Measurements from ENCODE around the gene ADAMTS9. TPM values are rescaled to one million over a fixed set of nuclear protein-coding genes. Genes with fewer than 3 reads are reported as not detected.

ADAMTS9 gene
- total and polyA plus RNA-seq, 2 experiments from 2014 or later, result 0.31 to 0.81 TPM

DNA sequence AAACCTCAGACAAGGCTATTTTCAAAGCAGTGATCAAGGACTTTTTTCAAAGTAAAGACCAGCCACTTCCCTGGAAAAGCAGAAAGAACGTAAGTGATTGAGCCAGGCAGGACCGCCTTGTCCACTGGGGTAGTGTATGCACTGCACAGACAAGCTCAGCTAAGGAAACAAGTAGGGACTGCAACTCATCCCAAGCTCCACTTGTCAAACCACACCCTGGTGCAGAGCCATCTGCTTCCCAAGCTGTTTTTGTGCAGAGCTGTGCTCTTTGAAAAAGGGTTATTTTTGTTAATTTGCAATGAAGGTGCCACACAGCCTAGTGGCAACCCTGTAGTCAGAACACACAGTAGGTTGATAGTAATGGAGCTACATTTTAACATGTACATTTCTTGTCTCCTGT lies 193.3 kb downstream of the ADAMTS9 start (continued):
- TF ChIP-seq, protein P1, sequence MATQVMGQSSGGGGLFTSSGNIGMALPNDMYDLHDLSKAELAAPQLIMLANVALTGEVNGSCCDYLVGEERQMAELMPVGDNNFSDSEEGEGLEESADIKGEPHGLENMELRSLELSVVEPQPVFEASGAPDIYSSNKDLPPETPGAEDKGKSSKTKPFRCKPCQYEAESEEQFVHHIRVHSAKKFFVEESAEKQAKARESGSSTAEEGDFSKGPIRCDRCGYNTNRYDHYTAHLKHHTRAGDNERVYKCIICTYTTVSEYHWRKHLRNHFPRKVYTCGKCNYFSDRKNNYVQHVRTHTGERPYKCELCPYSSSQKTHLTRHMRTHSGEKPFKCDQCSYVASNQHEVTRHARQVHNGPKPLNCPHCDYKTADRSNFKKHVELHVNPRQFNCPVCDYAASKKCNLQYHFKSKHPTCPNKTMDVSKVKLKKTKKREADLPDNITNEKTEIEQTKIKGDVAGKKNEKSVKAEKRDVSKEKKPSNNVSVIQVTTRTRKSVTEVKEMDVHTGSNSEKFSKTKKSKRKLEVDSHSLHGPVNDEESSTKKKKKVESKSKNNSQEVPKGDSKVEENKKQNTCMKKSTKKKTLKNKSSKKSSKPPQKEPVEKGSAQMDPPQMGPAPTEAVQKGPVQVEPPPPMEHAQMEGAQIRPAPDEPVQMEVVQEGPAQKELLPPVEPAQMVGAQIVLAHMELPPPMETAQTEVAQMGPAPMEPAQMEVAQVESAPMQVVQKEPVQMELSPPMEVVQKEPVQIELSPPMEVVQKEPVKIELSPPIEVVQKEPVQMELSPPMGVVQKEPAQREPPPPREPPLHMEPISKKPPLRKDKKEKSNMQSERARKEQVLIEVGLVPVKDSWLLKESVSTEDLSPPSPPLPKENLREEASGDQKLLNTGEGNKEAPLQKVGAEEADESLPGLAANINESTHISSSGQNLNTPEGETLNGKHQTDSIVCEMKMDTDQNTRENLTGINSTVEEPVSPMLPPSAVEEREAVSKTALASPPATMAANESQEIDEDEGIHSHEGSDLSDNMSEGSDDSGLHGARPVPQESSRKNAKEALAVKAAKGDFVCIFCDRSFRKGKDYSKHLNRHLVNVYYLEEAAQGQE (IDR thresholded peaks at IDR 0.05; ENCODE audit: unreplicated experiment), result no peak
- no peak for TF ChIP-seq STAT1 (IDR thresholded peaks at IDR 0.05; ENCODE audit: unreplicated experiment)
- TF ChIP-seq POLR2AphosphoS5 (IDR thresholded peaks at IDR 0.05; ENCODE audit: low read depth), result no peak

DNA sequence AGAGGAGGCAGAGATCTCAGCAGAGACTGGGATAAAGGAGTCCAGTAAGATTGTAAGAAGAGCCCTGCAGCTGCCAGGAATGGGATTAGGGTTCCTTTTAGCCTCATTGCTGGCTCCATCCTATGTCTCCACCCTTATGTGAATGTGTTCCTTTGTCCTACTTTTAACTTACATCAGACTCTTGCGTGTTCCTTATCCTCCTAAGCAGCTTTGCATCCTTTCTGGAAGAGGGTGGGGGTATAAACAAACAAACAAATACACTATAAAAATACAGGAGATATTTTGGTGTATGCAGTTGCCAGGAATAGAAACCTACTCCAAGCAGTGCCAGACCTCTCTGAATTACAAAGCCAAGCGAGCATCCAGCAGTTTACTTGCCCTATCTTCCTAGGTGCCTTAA lies 194.7 kb downstream of the ADAMTS9 start:
- Histone ChIP-seq H3K9me2 (ENCODE audit: insufficient read depth) (no peaks in the 10 kb centered on the region), H2AFZ (no peak overlapping the region), H3K4me1 (ENCODE audit: insufficient read depth) (peaks cover 31% of the 10 kb centered on the region), H3K36me3 (ENCODE audit: insufficient read depth) (no peaks in the 10 kb centered on the region), H3K79me2 (replicated peaks; ENCODE audit: insufficient read depth) (no peaks in the 10 kb centered on the region), H3K27me3 (ENCODE audit: insufficient read depth) (peaks cover 13% of the 10 kb centered on the region; the same call in 1 of the 2 replicates), H3K4me3 (no peak overlapping the region), H4K20me1 (replicated peaks; ENCODE audit: insufficient read depth) (no peaks in the 10 kb centered on the region), H3K4me2 (no peak overlapping the region), H3K27ac (ENCODE audit: low read depth) (no peak overlapping the region), H3F3A (replicated peaks; ENCODE audit: low read depth) (no peaks in the 10 kb centered on the region)
- peaks cover 12% of the 10 kb centered on the region for H3K27me3 Mint-ChIP-seq (ENCODE audit: insufficient read depth, low read depth, poor library complexity)
- H3K27ac Mint-ChIP-seq, result no peak overlapping the region
- H3K4me3 Mint-ChIP-seq, result no peak overlapping the region
- DNase-seq (ENCODE audit: low spot score), result no peak
- H3K36me3 Mint-ChIP-seq (ENCODE audit: low read depth), result no peaks in the 10 kb centered on the region
- H3K9me3 Mint-ChIP-seq, result no peaks in the 10 kb centered on the region
- peaks cover 37% of the 10 kb centered on the region for H3K4me1 Mint-ChIP-seq
- ATAC-seq, result no peak
- TF ChIP-seq EZH2phosphoT487 (IDR thresholded peaks at IDR 0.05; ENCODE audit: unreplicated experiment) (no peak), NANOG (IDR thresholded peaks at IDR 0.05; ENCODE audit: borderline replicate concordance) (no peak), POLR2AphosphoS5 (IDR thresholded peaks at IDR 0.05; ENCODE audit: low read depth) (no peak), CREB1 (CRISPR knock-in tag; IDR thresholded peaks at IDR 0.05; ENCODE audit: low read depth) (no peak), STAT1 (IDR thresholded peaks at IDR 0.05; ENCODE audit: unreplicated experiment) (no peak), ZNF331 (CRISPR knock-in tag; IDR thresholded peaks at IDR 0.05; ENCODE audit: low read depth) (no peak), EZH2 (IDR thresholded peaks at IDR 0.05; ENCODE audit: low read depth, unreplicated experiment) (no peak), JUNB (IDR thresholded peaks at IDR 0.05; ENCODE audit: unreplicated experiment) (no peak), ZNF114 (CRISPR knock-in tag; IDR thresholded peaks at IDR 0.05) (no peak)
- TF ChIP-seq, protein P2, sequence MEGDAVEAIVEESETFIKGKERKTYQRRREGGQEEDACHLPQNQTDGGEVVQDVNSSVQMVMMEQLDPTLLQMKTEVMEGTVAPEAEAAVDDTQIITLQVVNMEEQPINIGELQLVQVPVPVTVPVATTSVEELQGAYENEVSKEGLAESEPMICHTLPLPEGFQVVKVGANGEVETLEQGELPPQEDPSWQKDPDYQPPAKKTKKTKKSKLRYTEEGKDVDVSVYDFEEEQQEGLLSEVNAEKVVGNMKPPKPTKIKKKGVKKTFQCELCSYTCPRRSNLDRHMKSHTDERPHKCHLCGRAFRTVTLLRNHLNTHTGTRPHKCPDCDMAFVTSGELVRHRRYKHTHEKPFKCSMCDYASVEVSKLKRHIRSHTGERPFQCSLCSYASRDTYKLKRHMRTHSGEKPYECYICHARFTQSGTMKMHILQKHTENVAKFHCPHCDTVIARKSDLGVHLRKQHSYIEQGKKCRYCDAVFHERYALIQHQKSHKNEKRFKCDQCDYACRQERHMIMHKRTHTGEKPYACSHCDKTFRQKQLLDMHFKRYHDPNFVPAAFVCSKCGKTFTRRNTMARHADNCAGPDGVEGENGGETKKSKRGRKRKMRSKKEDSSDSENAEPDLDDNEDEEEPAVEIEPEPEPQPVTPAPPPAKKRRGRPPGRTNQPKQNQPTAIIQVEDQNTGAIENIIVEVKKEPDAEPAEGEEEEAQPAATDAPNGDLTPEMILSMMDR (conservative IDR thresholded peaks at IDR 0.05; ENCODE audit: low read depth in 2 of 2), result no peak
- TF ChIP-seq, protein P3, sequence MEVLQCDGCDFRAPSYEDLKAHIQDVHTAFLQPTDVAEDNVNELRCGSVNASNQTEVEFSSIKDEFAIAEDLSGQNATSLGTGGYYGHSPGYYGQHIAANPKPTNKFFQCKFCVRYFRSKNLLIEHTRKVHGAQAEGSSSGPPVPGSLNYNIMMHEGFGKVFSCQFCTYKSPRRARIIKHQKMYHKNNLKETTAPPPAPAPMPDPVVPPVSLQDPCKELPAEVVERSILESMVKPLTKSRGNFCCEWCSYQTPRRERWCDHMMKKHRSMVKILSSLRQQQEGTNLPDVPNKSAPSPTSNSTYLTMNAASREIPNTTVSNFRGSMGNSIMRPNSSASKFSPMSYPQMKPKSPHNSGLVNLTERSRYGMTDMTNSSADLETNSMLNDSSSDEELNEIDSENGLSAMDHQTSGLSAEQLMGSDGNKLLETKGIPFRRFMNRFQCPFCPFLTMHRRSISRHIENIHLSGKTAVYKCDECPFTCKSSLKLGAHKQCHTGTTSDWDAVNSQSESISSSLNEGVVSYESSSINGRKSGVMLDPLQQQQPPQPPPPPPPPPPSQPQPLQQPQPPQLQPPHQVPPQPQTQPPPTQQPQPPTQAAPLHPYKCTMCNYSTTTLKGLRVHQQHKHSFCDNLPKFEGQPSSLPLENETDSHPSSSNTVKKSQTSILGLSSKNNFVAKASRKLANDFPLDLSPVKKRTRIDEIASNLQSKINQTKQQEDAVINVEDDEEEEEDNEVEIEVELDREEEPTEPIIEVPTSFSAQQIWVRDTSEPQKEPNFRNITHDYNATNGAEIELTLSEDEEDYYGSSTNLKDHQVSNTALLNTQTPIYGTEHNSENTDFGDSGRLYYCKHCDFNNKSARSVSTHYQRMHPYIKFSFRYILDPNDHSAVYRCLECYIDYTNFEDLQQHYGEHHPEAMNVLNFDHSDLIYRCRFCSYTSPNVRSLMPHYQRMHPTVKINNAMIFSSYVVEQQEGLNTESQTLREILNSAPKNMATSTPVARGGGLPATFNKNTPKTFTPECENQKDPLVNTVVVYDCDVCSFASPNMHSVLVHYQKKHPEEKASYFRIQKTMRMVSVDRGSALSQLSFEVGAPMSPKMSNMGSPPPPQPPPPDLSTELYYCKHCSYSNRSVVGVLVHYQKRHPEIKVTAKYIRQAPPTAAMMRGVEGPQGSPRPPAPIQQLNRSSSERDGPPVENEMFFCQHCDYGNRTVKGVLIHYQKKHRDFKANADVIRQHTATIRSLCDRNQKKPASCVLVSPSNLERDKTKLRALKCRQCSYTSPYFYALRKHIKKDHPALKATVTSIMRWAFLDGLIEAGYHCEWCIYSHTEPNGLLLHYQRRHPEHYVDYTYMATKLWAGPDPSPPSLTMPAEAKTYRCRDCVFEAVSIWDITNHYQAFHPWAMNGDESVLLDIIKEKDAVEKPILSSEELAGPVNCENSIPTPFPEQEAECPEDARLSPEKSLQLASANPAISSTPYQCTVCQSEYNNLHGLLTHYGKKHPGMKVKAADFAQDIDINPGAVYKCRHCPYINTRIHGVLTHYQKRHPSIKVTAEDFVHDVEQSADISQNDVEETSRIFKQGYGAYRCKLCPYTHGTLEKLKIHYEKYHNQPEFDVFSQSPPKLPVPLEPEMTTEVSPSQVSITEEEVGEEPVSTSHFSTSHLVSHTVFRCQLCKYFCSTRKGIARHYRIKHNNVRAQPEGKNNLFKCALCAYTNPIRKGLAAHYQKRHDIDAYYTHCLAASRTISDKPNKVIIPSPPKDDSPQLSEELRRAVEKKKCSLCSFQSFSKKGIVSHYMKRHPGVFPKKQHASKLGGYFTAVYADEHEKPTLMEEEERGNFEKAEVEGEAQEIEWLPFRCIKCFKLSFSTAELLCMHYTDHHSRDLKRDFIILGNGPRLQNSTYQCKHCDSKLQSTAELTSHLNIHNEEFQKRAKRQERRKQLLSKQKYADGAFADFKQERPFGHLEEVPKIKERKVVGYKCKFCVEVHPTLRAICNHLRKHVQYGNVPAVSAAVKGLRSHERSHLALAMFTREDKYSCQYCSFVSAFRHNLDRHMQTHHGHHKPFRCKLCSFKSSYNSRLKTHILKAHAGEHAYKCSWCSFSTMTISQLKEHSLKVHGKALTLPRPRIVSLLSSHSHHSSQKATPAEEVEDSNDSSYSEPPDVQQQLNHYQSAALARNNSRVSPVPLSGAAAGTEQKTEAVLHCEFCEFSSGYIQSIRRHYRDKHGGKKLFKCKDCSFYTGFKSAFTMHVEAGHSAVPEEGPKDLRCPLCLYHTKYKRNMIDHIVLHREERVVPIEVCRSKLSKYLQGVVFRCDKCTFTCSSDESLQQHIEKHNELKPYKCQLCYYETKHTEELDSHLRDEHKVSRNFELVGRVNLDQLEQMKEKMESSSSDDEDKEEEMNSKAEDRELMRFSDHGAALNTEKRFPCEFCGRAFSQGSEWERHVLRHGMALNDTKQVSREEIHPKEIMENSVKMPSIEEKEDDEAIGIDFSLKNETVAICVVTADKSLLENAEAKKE (CRISPR knock-in tag; IDR thresholded peaks at IDR 0.05), result no peak
- TF ChIP-seq, protein P4, sequence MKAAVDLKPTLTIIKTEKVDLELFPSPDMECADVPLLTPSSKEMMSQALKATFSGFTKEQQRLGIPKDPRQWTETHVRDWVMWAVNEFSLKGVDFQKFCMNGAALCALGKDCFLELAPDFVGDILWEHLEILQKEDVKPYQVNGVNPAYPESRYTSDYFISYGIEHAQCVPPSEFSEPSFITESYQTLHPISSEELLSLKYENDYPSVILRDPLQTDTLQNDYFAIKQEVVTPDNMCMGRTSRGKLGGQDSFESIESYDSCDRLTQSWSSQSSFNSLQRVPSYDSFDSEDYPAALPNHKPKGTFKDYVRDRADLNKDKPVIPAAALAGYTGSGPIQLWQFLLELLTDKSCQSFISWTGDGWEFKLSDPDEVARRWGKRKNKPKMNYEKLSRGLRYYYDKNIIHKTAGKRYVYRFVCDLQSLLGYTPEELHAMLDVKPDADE (IDR thresholded peaks at IDR 0.05), result no peak
